NT2/D1 (cell line): ENCODE results near the gene SERPINA3.

Source experiments
- SUZ12 ChIP-seq: IDR thresholded peaks from 2 replicates; pipeline ENCODE4 v1.6.1; 2011; ENCODE audit not compliant: insufficient read length, insufficient read depth; ENCODE audit errors: extremely low read depth
- YY1 ChIP-seq: IDR thresholded peaks from 2 replicates; pipeline ENCODE4 v1.6.1; 2011; ENCODE audit not compliant: insufficient read length, insufficient read depth
- ZNF274 ChIP-seq: IDR thresholded peaks from 2 replicates; pipeline ENCODE4 v1.6.1; 2011; ENCODE audit warnings: mild to moderate bottlenecking, low read depth, low read length

GRCh38 chr14:94602722-94603121, 9.5 kb upstream of the SERPINA3 start:
- TF ChIP-seq YY1 (no peak), ZNF274 (no peak), SUZ12 (no peak)
